Measurements from ENCODE around the gene STK17A. TPM values are rescaled to one million over a fixed set of nuclear protein-coding genes. Genes with fewer than 3 reads are reported as not detected.

Gene STK17A
- total RNA-seq, 1 experiment from 2014 or later = 21.3 TPM

DNA sequence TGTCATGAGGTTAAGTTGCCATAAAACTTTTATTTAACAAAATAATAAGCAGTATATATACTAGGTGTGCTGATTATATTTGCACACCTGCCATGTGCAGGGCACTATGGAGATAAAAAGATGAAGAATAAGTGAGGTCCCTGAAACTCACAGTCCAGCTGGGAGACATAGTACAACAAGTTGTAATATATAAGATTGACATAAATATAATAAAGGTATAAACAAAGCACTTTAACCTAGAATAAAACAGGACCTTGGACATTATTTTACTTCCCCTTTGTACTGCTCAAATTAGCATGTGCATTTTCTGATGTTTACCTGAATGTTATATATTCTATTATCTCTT is 6.2 kb downstream of the STK17A start:
- CTCF ChIA-PET = no interaction called here
- in situ Hi-C loops (cut with HindIII; ENCODE audit: low pct_unique_long_range_greater_than_20kb, low sequenced_read_pairs) = loop anchor here (25.0 kb wide), 1 partner anchor 123 kb away; no protein-coding TSS in a partner anchor

DNA sequence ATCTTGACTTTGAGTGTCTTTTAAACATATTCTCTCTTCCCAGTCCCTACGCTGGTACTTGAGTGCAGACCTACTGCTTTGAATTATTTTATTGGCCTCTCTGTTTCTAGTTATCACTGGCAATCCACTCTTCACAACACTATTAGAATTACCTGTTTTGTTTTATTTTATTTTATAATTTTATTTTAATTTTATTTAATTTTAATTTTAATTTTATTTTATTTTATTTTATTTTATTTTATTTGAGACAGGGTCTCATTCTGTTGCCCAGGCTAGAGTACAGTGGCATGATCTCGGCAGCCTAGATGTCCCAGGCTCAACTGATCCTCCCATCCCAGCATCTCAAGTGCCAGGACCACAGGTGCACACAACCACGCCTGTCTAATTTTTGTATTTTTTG is 6.8 kb downstream of the STK17A start:
- POLR2A ChIA-PET = no interaction called here
- in situ Hi-C loops (cut with HindIII; ENCODE audit: low pct_unique_long_range_greater_than_20kb, low sequenced_read_pairs) (loop anchor here (25.0 kb wide), 1 partner anchor 123 kb away; no protein-coding TSS in a partner anchor), intact Hi-C loops (cut with micrococcal nuclease; ENCODE audit: unreplicated experiment) (no loop called here)
- ATAC-seq (no peak), DNase-seq (ENCODE audit: low read depth, low spot score) (no peak)
- no peaks in the 10 kb centered on the region for H3K36me3 ChIP-seq (ENCODE audit: control insufficient read depth, insufficient read depth, low read length)
- TF ChIP-seq POLR2AphosphoS5 (IDR thresholded peaks at IDR 0.05; ENCODE audit: low read depth, low read length) (no peak), SIN3A (IDR thresholded peaks at IDR 0.05; ENCODE audit: borderline replicate concordance, insufficient read depth, low read depth, low read length) (no peak), TCF7L2 (IDR thresholded peaks at IDR 0.05; ENCODE audit: low read depth, low read length) (no peak)
- TF ChIP-seq, protein P1, sequence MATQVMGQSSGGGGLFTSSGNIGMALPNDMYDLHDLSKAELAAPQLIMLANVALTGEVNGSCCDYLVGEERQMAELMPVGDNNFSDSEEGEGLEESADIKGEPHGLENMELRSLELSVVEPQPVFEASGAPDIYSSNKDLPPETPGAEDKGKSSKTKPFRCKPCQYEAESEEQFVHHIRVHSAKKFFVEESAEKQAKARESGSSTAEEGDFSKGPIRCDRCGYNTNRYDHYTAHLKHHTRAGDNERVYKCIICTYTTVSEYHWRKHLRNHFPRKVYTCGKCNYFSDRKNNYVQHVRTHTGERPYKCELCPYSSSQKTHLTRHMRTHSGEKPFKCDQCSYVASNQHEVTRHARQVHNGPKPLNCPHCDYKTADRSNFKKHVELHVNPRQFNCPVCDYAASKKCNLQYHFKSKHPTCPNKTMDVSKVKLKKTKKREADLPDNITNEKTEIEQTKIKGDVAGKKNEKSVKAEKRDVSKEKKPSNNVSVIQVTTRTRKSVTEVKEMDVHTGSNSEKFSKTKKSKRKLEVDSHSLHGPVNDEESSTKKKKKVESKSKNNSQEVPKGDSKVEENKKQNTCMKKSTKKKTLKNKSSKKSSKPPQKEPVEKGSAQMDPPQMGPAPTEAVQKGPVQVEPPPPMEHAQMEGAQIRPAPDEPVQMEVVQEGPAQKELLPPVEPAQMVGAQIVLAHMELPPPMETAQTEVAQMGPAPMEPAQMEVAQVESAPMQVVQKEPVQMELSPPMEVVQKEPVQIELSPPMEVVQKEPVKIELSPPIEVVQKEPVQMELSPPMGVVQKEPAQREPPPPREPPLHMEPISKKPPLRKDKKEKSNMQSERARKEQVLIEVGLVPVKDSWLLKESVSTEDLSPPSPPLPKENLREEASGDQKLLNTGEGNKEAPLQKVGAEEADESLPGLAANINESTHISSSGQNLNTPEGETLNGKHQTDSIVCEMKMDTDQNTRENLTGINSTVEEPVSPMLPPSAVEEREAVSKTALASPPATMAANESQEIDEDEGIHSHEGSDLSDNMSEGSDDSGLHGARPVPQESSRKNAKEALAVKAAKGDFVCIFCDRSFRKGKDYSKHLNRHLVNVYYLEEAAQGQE (IDR thresholded peaks at IDR 0.05; ENCODE audit: insufficient read depth in 1 of 2, low read depth in 2 of 2, low read length in 1 of 2) = no peak
- TF ChIP-seq, protein P2, sequence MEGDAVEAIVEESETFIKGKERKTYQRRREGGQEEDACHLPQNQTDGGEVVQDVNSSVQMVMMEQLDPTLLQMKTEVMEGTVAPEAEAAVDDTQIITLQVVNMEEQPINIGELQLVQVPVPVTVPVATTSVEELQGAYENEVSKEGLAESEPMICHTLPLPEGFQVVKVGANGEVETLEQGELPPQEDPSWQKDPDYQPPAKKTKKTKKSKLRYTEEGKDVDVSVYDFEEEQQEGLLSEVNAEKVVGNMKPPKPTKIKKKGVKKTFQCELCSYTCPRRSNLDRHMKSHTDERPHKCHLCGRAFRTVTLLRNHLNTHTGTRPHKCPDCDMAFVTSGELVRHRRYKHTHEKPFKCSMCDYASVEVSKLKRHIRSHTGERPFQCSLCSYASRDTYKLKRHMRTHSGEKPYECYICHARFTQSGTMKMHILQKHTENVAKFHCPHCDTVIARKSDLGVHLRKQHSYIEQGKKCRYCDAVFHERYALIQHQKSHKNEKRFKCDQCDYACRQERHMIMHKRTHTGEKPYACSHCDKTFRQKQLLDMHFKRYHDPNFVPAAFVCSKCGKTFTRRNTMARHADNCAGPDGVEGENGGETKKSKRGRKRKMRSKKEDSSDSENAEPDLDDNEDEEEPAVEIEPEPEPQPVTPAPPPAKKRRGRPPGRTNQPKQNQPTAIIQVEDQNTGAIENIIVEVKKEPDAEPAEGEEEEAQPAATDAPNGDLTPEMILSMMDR (IDR thresholded peaks at IDR 0.05) = no peak
- no peak overlapping the region for H3K4me3 ChIP-seq (ENCODE audit: low read depth in 2 of 2, low read length in 2 of 2)
- no peaks in the 10 kb centered on the region for H3K27me3 ChIP-seq (ENCODE audit: control insufficient read depth, insufficient read depth, low read length)
- H3K27ac ChIP-seq (ENCODE audit: low read length) = no peak overlapping the region
- CTCF ChIA-PET = no interaction called here
- H3K9me3 ChIP-seq (ENCODE audit: control insufficient read depth, insufficient read depth, low read depth, low read length) = no peaks in the 10 kb centered on the region
- peaks cover 46% of the 10 kb centered on the region for H3K4me1 ChIP-seq (ENCODE audit: control insufficient read depth, insufficient read depth, low read length)
- BruUV-seq (replicated peaks) = no TSS peak

More for the DNA sequence above, 6.2 kb downstream of the STK17A start:
- DNase-seq (ENCODE audit: low read depth, low spot score) = no peak
- TF ChIP-seq, protein P1 (IDR thresholded peaks at IDR 0.05; ENCODE audit: insufficient read depth in 1 of 2, low read depth in 2 of 2, low read length in 1 of 2) = no peak
- TF ChIP-seq, protein P2 (IDR thresholded peaks at IDR 0.05) = no peak
- TF ChIP-seq TCF7L2 (IDR thresholded peaks at IDR 0.05; ENCODE audit: low read depth, low read length) (no peak), POLR2AphosphoS5 (IDR thresholded peaks at IDR 0.05; ENCODE audit: low read depth, low read length) (no peak), SIN3A (IDR thresholded peaks at IDR 0.05; ENCODE audit: borderline replicate concordance, insufficient read depth, low read depth, low read length) (no peak)
- Histone ChIP-seq H3K9me3 (ENCODE audit: control insufficient read depth, insufficient read depth, low read depth, low read length) (no peaks in the 10 kb centered on the region), H3K4me3 (ENCODE audit: low read depth in 2 of 2, low read length in 2 of 2) (no peak overlapping the region), H3K36me3 (ENCODE audit: control insufficient read depth, insufficient read depth, low read length) (no peaks in the 10 kb centered on the region), H3K27me3 (ENCODE audit: control insufficient read depth, insufficient read depth, low read length) (no peaks in the 10 kb centered on the region), H3K27ac (ENCODE audit: low read length) (no peak overlapping the region), H3K4me1 (ENCODE audit: control insufficient read depth, insufficient read depth, low read length) (peaks cover 46% of the 10 kb centered on the region)
- no peak for ATAC-seq
- intact Hi-C loops (cut with micrococcal nuclease; ENCODE audit: unreplicated experiment) = no loop called here
- POLR2A ChIA-PET = interaction anchor here (0.6 kb wide), 1 partner anchor 237 kb away, joined by 3 read pairs; no protein-coding TSS in a partner anchor
- no TSS peak for BruUV-seq (replicated peaks)
